Measurements from ENCODE around the gene ADORA1. TPM values are rescaled to one million over a fixed set of nuclear protein-coding genes. Genes with fewer than 3 reads are reported as not detected.

Gene ADORA1
- total RNA-seq, 1 experiment from 2014 or later = 1.2 TPM

DNA sequence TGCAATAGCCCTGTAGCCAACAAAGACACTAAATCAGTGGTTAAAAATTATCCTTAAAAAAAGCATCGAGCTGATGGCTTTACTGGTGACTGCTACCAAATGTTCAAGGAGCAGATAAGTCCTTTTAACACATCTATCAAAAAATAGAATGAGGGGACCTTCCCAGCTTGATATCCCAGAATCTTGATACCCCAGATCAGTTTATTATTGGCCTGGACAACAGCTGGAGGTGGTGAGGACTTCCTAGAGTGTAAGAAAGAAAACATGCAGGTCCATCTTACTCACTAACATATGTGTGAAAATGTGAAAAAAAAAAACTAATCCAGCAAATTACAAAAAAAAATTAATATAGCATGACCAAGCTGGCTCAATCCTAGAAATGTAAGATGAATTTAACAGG lies 80.7 kb downstream of the ADORA1 start:
- Histone ChIP-seq H3K27ac (ENCODE audit: low read depth, low read length, poor library complexity, severe bottlenecking) (no peak overlapping the region), H3K27me3 (replicated peaks; ENCODE audit: insufficient read depth, low read depth, low read length, poor library complexity) (no peaks in the 10 kb centered on the region), H3K4me1 (ENCODE audit: insufficient read depth, low read length, poor library complexity, severe bottlenecking) (peaks cover 18% of the 10 kb centered on the region), H3K4me3 (ENCODE audit: low read depth, low read length, poor library complexity, severe bottlenecking) (no peak overlapping the region), H3K9me3 (ENCODE audit: low read depth, low read length, poor library complexity, severe bottlenecking) (no peaks in the 10 kb centered on the region), H3K36me3 (ENCODE audit: insufficient read depth, low read length, poor library complexity, severe bottlenecking) (no peaks in the 10 kb centered on the region)
- CTCF ChIA-PET = no interaction called here
- TF ChIP-seq, protein P1, sequence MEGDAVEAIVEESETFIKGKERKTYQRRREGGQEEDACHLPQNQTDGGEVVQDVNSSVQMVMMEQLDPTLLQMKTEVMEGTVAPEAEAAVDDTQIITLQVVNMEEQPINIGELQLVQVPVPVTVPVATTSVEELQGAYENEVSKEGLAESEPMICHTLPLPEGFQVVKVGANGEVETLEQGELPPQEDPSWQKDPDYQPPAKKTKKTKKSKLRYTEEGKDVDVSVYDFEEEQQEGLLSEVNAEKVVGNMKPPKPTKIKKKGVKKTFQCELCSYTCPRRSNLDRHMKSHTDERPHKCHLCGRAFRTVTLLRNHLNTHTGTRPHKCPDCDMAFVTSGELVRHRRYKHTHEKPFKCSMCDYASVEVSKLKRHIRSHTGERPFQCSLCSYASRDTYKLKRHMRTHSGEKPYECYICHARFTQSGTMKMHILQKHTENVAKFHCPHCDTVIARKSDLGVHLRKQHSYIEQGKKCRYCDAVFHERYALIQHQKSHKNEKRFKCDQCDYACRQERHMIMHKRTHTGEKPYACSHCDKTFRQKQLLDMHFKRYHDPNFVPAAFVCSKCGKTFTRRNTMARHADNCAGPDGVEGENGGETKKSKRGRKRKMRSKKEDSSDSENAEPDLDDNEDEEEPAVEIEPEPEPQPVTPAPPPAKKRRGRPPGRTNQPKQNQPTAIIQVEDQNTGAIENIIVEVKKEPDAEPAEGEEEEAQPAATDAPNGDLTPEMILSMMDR (conservative IDR thresholded peaks at IDR 0.05; ENCODE audit: low read depth, low read length) = no peak
- TF ChIP-seq EZH2 (IDR thresholded peaks at IDR 0.05; ENCODE audit: borderline replicate concordance, low read depth, low read length, poor library complexity, severe bottlenecking) = no peak
- no peak for DNase-seq (ENCODE audit: low spot score)
- intact Hi-C loops (cut with micrococcal nuclease; ENCODE audit: unreplicated experiment) = no loop called here
- BruUV-seq (replicated peaks) = no TSS peak
- POLR2A ChIA-PET (ENCODE audit: low non-redundant PET) = no interaction called here

DNA sequence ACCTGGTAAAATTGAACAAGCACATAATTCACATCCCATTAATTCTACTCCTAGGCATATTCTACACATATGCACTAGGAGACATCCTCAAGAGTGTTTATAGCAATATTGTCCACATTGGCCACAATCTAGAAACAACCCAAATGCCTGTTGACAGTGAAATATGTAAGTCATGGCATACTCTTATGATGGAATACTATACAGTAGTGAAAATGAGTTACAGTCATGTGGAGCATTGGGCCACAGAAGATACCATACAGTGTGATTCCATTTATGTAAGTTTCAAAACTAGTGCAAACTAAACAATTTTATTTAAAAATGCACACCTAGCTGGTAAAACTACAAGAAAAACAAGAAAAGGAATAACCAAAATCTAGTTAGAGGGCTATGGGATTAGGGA lies 82.8 kb downstream of the ADORA1 start:
- intact Hi-C loops (cut with micrococcal nuclease; ENCODE audit: unreplicated experiment) = no loop called here
- no peaks in the 10 kb centered on the region for H3K27me3 ChIP-seq (replicated peaks; ENCODE audit: insufficient read depth, low read depth, low read length, poor library complexity)
- ChIA-PET CTCF (no interaction called here), POLR2A (ENCODE audit: low non-redundant PET) (no interaction called here)
- no peaks in the 10 kb centered on the region for H3K36me3 ChIP-seq (ENCODE audit: insufficient read depth, low read length, poor library complexity, severe bottlenecking)
- peaks cover 18% of the 10 kb centered on the region for H3K4me1 ChIP-seq (ENCODE audit: insufficient read depth, low read length, poor library complexity, severe bottlenecking)
- no peak for DNase-seq (ENCODE audit: low spot score)
- H3K4me3 ChIP-seq (ENCODE audit: low read depth, low read length, poor library complexity, severe bottlenecking) = no peak overlapping the region
- TF ChIP-seq, protein P1 (conservative IDR thresholded peaks at IDR 0.05; ENCODE audit: low read depth, low read length) = no peak
- no peak for TF ChIP-seq EZH2 (IDR thresholded peaks at IDR 0.05; ENCODE audit: borderline replicate concordance, low read depth, low read length, poor library complexity, severe bottlenecking)
- no TSS peak for BruUV-seq (replicated peaks)
- H3K9me3 ChIP-seq (ENCODE audit: low read depth, low read length, poor library complexity, severe bottlenecking) = no peaks in the 10 kb centered on the region
- no peak overlapping the region for H3K27ac ChIP-seq (ENCODE audit: low read depth, low read length, poor library complexity, severe bottlenecking)

DNA sequence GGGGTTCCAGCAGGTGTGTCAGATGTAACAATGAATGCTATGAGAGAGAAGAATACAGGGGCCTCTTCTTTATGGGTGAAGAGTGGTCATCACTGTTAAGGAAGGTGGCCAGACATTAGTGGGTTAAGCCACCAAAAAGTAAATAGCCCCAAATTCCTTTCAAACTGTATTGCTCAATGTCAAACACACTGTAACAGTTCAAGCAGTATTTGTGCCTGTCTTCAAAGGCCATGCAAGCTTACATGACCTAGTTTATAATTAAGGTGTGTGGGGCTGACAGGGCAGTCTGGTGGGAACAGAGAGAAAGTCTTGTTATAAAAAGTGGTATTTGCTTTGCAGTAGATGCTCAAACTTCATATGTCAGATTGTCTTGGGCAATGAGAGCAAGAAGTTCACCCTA lies 83.5 kb downstream of the ADORA1 start:
- H3K4me1 ChIP-seq (ENCODE audit: insufficient read depth, low read length, poor library complexity, severe bottlenecking) = peaks cover 11% of the 10 kb centered on the region
- no TSS peak for BruUV-seq (replicated peaks)
- no peak for TF ChIP-seq EZH2 (IDR thresholded peaks at IDR 0.05; ENCODE audit: borderline replicate concordance, low read depth, low read length, poor library complexity, severe bottlenecking)
- TF ChIP-seq, protein P1 (conservative IDR thresholded peaks at IDR 0.05; ENCODE audit: low read depth, low read length) = no peak
- H3K4me3 ChIP-seq (ENCODE audit: low read depth, low read length, poor library complexity, severe bottlenecking) = no peak overlapping the region
- CTCF ChIA-PET = no interaction called here
- no peak for DNase-seq (ENCODE audit: low spot score)
- intact Hi-C loops (cut with micrococcal nuclease; ENCODE audit: unreplicated experiment) = no loop called here
- no peaks in the 10 kb centered on the region for H3K9me3 ChIP-seq (ENCODE audit: low read depth, low read length, poor library complexity, severe bottlenecking)
- H3K27me3 ChIP-seq (replicated peaks; ENCODE audit: insufficient read depth, low read depth, low read length, poor library complexity) = no peaks in the 10 kb centered on the region
- POLR2A ChIA-PET (ENCODE audit: low non-redundant PET) = no interaction called here
- H3K36me3 ChIP-seq (ENCODE audit: insufficient read depth, low read length, poor library complexity, severe bottlenecking) = no peaks in the 10 kb centered on the region
- no peak overlapping the region for H3K27ac ChIP-seq (ENCODE audit: low read depth, low read length, poor library complexity, severe bottlenecking)
